HepG2 (cell line): ENCODE results near the gene C17orf75. TPM values are rescaled to one million over a fixed set of nuclear protein-coding genes. Genes with fewer than 3 reads are reported as not detected.

Experiments
- CBX2 ChIP-seq, 2 experiments: fragments of 200-600 bp in 1 of 2; sonication (generic); formaldehyde crosslinking in 1 of 2; IDR thresholded peaks; 2 replicates each; pipeline versions ENCODE4 v1.7.0 to v1.8.1; 2018 to 2022; ENCODE audit warnings: low read depth in 2 of 2, low read length in 1 of 2, mild to moderate bottlenecking in 1 of 2, missing genetic modification reagents in 1 of 2
- HMG20A ChIP-seq: IDR thresholded peaks from 2 replicates; pipeline ENCODE4 v1.6.1; 2016; ENCODE audit warnings: borderline replicate concordance
- JUNB ChIP-seq: sonication (generic); formaldehyde crosslinking; IDR thresholded peaks from 2 replicates; pipeline ENCODE4 v1.8.0; 2022; ENCODE audit warnings: missing genetic modification reagents, mild to moderate bottlenecking, borderline replicate concordance
- KAT8 ChIP-seq: IDR thresholded peaks from 2 replicates; pipeline ENCODE4 v1.6.1; 2016; ENCODE audit warnings: missing genetic modification reagents, missing compliant biosample characterization
- KDM6A ChIP-seq: IDR thresholded peaks from 2 replicates; pipeline ENCODE4 v1.6.1; 2016; ENCODE audit warnings: low read depth
- KMT2B ChIP-seq: IDR thresholded peaks from 2 replicates; pipeline ENCODE4 v1.6.1; 2016; ENCODE audit warnings: missing genetic modification reagents, missing compliant biosample characterization
- MEF2D ChIP-seq: sonication (generic); formaldehyde crosslinking; IDR thresholded peaks from 2 replicates; pipeline ENCODE4 v1.5.1; 2020; ENCODE audit warnings: mild to moderate bottlenecking, missing genetic modification reagents
- NCOR1 ChIP-seq: fragments of 200-600 bp; sonication (generic); IDR thresholded peaks from 2 replicates; pipeline ENCODE4 v1.7.0; 2017; ENCODE audit warnings: antibody characterized with exemption, low read length, borderline replicate concordance
- NFIB ChIP-seq: sonication (generic); formaldehyde crosslinking; IDR thresholded peaks from 2 replicates; pipeline ENCODE4 v1.9.0; 2021; ENCODE audit warnings: missing genetic modification reagents, mild to moderate bottlenecking, borderline replicate concordance
- NFYB ChIP-seq: sonication (generic); formaldehyde crosslinking; IDR thresholded peaks from 2 replicates; pipeline ENCODE4 v1.4.0; 2020; ENCODE audit warnings: missing genetic modification reagents
- U2AF2 ChIP-seq: fragments of 200-400 bp; formaldehyde crosslinking; IDR thresholded peaks from 2 replicates; pipeline ENCODE4 v1.6.1; 2017; ENCODE audit warnings: low read depth, mild to moderate bottlenecking, low read length
- ZNF234 ChIP-seq: sonication (generic); formaldehyde crosslinking; conservative IDR thresholded peaks from 2 replicates; pipeline ENCODE4 v1.5.1; 2020; ENCODE audit warnings: mild to moderate bottlenecking, missing genetic modification reagents
- ZNF343 ChIP-seq: sonication (generic); formaldehyde crosslinking; IDR thresholded peaks from 2 replicates; pipeline ENCODE4 v1.4.0; 2020; ENCODE audit warnings: mild to moderate bottlenecking, missing genetic modification reagents
- ZNF414 ChIP-seq: sonication (generic); formaldehyde crosslinking; IDR thresholded peaks from 2 replicates; pipeline ENCODE4 v1.5.0; 2020; ENCODE audit warnings: missing genetic modification reagents
- ZNF501 ChIP-seq: sonication (generic); formaldehyde crosslinking; IDR thresholded peaks from 2 replicates; pipeline ENCODE4 v1.5.1; 2020; ENCODE audit warnings: mild to moderate bottlenecking, moderate library complexity, missing genetic modification reagents
- ZNF556 ChIP-seq: sonication (generic); formaldehyde crosslinking; IDR thresholded peaks from 2 replicates; pipeline ENCODE4 v1.4.0; 2020; ENCODE audit warnings: mild to moderate bottlenecking, missing genetic modification reagents, borderline replicate concordance
- ZNF558 ChIP-seq: sonication (generic); formaldehyde crosslinking; IDR thresholded peaks from 2 replicates; pipeline ENCODE4 v1.9.0; 2022; ENCODE audit warnings: mild to moderate bottlenecking, missing genetic modification reagents, borderline replicate concordance
- ZNF572 ChIP-seq: sonication (generic); formaldehyde crosslinking; IDR thresholded peaks from 2 replicates; pipeline ENCODE4 v1.5.1; 2020; ENCODE audit warnings: mild to moderate bottlenecking, missing genetic modification reagents
- ZNF841 ChIP-seq: sonication (generic); formaldehyde crosslinking; IDR thresholded peaks from 2 replicates; pipeline ENCODE4 v1.8.1; 2023; ENCODE audit warnings: missing genetic modification reagents, borderline replicate concordance
- ZNF878 ChIP-seq: sonication (generic); formaldehyde crosslinking; IDR thresholded peaks from 2 replicates; pipeline ENCODE4 v1.8.1; 2023; ENCODE audit warnings: mild to moderate bottlenecking, missing genetic modification reagents, moderate library complexity
- polyA plus RNA-seq, 8 experiments: library from polyadenylated mRNA; depleted of rRNA in 3 of 8; stranded (reverse) in 7 of 8; unstranded in 1 of 8; fragments of >200 nt; fragmentation: Illumina TruSeq in 4 of 8; extraction: Trizol in 4 of 8; gene quantifications; 2 replicates each; pipeline versions ENCODE4 v1.2.1 to v1.2.3, GENCODE V29; 2011 to 2016; ENCODE audit warnings: low read depth in 4 of 8, missing spikeins in 1 of 8, mixed read lengths in 1 of 8; ENCODE audit not compliant: insufficient read depth in 1 of 8
- total RNA-seq, 5 experiments: library from RNA; depleted of rRNA; stranded (reverse); fragments of >200 nt; fragmentation: Illumina TruSeq; extraction: Trizol; gene quantifications; 2 replicates each; pipeline ENCODE4 v1.2.3, GENCODE V29; 2016; ENCODE audit warnings: low read depth in 1 of 5
- TF ChIP-seq, protein P1 (sequence below), 2 experiments: sonication (generic) in 1 of 2; formaldehyde crosslinking in 1 of 2; IDR thresholded peaks; 2 replicates each; pipeline versions ENCODE4 v1.4.0 to v1.6.1; 2018 to 2020; ENCODE audit warnings: missing genetic modification reagents in 2 of 2, borderline replicate concordance in 1 of 2, low read depth in 1 of 2, mild to moderate bottlenecking in 1 of 2, missing biosample characterization in 1 of 2
- TF ChIP-seq, protein P2 (sequence below): sonication (generic); formaldehyde crosslinking; IDR thresholded peaks from 2 replicates; pipeline ENCODE4 v1.5.1; 2020; ENCODE audit warnings: mild to moderate bottlenecking, missing genetic modification reagents, moderate library complexity
- TF ChIP-seq, protein P3 (sequence below): sonication (generic); formaldehyde crosslinking; IDR thresholded peaks from 2 replicates; pipeline ENCODE4 v1.5.1; 2020; ENCODE audit warnings: missing genetic modification reagents, mild to moderate bottlenecking, borderline replicate concordance

C17orf75 gene
- total and polyA plus RNA-seq, 2 of the 13 experiments (the other 11 are each of a cell fraction or from before 2014, with no cell fraction given) = 16.2 to 33.0 TPM

DNA sequence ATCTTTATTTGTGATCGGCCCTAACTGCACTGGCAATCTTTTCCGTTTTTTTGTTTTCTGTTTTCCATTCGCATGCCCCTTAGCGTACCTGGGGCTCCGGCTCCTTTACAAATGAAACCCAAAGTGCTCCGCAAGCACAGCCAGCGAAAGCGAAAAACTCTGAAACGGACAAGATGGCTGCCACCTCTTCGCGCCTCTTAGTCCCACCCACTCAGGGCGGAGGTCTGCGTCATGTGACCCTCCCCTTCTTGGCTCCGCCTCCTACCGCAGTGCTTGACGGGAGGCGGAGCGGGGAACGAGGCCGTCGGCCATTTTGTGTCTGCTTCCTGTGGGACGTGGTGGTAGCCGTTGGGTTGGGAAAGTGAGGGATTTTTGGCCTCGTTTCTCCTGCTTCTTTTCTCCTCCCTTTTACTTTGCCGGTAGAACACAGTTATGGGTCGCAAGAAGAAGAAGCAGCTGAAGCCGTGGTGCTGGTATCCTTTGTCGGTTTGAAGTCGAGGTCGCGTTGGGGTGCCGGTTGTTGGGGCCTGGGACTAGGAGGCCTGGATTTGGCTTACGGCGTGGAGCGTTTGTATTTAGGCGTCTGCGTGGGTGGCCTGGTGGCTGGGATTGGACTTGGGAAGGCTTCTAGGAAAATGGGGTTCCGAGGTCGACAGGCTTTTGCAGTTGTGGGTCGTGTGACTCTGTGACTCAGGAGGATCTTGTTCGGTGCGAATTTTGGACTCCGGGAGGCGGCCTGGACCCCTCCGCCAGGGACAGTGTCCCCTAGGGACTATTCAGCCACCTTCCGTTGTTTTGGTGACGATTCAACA is 8.1 kb upstream of the C17orf75 start, which contains the start of gene ZNF207 (continued):
- TF ChIP-seq, protein P1, sequence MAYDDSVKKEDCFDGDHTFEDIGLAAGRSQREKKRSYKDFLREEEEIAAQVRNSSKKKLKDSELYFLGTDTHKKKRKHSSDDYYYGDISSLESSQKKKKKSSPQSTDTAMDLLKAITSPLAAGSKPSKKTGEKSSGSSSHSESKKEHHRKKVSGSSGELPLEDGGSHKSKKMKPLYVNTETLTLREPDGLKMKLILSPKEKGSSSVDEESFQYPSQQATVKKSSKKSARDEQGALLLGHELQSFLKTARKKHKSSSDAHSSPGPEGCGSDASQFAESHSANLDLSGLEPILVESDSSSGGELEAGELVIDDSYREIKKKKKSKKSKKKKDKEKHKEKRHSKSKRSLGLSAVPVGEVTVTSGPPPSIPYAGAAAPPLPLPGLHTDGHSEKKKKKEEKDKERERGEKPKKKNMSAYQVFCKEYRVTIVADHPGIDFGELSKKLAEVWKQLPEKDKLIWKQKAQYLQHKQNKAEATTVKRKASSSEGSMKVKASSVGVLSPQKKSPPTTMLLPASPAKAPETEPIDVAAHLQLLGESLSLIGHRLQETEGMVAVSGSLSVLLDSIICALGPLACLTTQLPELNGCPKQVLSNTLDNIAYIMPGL (CRISPR knock-in tag; IDR thresholded peaks at IDR 0.05; ENCODE audit: borderline replicate concordance in 1 of 2, low read depth in 1 of 2) = peak; percentile 60 to 92; a peak in 3 of 4 replicates
- TF ChIP-seq, protein P2, sequence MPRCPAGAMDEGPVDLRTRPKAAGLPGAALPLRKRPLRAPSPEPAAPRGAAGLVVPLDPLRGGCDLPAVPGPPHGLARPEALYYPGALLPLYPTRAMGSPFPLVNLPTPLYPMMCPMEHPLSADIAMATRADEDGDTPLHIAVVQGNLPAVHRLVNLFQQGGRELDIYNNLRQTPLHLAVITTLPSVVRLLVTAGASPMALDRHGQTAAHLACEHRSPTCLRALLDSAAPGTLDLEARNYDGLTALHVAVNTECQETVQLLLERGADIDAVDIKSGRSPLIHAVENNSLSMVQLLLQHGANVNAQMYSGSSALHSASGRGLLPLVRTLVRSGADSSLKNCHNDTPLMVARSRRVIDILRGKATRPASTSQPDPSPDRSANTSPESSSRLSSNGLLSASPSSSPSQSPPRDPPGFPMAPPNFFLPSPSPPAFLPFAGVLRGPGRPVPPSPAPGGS (CRISPR knock-in tag) = peak; percentile 86; the same call in 1 of the 2 replicates
- TF ChIP-seq HMG20A (CRISPR knock-in tag) = no peak
- TF ChIP-seq KMT2B (CRISPR knock-in tag) = peak; percentile 37; the same call in 1 of the 2 replicates
- no peak for TF ChIP-seq NFIB (CRISPR knock-in tag)
- TF ChIP-seq ZNF234 = no peak
- TF ChIP-seq ZNF841 = no peak
- peak; percentile 39; the same call in 1 of the 2 replicates for TF ChIP-seq ZNF343
- 0 out of 2 replicates have a peak, but pooled peaks have one; percentile 7 for TF ChIP-seq ZNF572 (CRISPR knock-in tag)
- no peak for TF ChIP-seq ZNF558
- no peak for TF ChIP-seq ZNF414 (CRISPR knock-in tag)
- TF ChIP-seq NFYB (CRISPR knock-in tag) = peak; percentile 60
- peak; percentile 66 for TF ChIP-seq ZNF501 (CRISPR knock-in tag)
- TF ChIP-seq ZNF878 (CRISPR knock-in tag) = 0 out of 2 replicates have a peak, but pooled peaks have one; percentile 14
- no peak for TF ChIP-seq JUNB (CRISPR knock-in tag)
- TF ChIP-seq NCOR1 = peak; percentile 21
- TF ChIP-seq ZNF556 = no peak
- no peak for TF ChIP-seq CBX2 (IDR thresholded peaks at IDR 0.05; ENCODE audit: low read depth, low read length)
- TF ChIP-seq CBX2 (CRISPR knock-in tag; IDR thresholded peaks at IDR 0.05; ENCODE audit: low read depth) = no peak
- peak; percentile 83 for TF ChIP-seq MEF2D
- TF ChIP-seq KAT8 = peak; percentile 93
- TF ChIP-seq U2AF2 = 0 out of 2 replicates have a peak, but pooled peaks have one; percentile 26
- no peak for TF ChIP-seq KDM6A
- TF ChIP-seq, protein P3, sequence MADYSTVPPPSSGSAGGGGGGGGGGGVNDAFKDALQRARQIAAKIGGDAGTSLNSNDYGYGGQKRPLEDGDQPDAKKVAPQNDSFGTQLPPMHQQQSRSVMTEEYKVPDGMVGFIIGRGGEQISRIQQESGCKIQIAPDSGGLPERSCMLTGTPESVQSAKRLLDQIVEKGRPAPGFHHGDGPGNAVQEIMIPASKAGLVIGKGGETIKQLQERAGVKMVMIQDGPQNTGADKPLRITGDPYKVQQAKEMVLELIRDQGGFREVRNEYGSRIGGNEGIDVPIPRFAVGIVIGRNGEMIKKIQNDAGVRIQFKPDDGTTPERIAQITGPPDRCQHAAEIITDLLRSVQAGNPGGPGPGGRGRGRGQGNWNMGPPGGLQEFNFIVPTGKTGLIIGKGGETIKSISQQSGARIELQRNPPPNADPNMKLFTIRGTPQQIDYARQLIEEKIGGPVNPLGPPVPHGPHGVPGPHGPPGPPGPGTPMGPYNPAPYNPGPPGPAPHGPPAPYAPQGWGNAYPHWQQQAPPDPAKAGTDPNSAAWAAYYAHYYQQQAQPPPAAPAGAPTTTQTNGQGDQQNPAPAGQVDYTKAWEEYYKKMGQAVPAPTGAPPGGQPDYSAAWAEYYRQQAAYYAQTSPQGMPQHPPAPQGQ (CRISPR knock-in tag) = no peak
